ENCODE measurements around the gene ITSN2. TPM values are rescaled to one million over a fixed set of nuclear protein-coding genes. Genes with fewer than 3 reads are reported as not detected.

ITSN2 gene
- total RNA-seq, 1 donor from 2014 or later, result 52.5 TPM

DNA sequence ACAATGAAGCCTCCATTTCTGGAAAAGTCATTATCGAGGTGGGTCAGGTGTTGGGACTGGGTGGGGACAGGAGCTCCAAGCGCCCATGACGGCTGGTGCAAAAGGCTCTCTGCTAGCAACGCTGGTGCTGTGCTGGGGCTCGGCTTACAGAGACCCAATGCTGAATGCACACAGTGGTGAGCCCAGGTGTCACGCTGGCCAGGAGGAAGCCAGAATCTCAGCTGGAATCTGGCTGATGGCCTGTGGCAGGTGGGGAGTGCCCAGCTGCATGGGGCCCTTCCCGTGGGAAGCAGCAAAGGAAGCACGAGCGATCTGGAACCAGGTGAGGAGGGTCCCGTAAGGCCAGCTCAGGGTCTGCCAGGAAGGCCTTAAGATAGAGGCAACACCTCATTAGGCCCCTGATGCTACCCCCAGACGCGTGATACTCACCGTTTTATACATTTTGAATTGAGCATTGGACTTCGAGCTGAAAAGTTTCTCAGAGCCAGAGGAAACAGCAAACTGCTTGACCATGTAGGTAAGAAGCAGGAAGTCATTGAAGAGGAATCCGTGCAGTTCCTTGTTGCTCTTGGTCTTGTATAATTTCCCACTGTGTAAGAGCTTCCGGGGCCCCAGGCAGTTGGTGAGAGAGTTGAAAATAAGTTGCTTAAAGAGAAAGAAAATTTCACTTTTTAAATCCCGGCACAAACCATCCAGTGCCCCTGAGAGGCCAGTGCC is 150.8 kb downstream of the ITSN2 start:
- no peak overlapping the region for H3K4me3 ChIP-seq
- no peaks in the 10 kb centered on the region for H3K4me1 ChIP-seq
- H3K9me3 ChIP-seq, result no peaks in the 10 kb centered on the region
- no peak overlapping the region for H3K27ac ChIP-seq
- peaks cover 0 to 79% of the 10 kb centered on the region in 2 donors for H3K36me3 ChIP-seq
- no peak for TF ChIP-seq POLR2A (IDR thresholded peaks at IDR 0.05)
- no peak for TF ChIP-seq POLR2AphosphoS5 (IDR thresholded peaks at IDR 0.05; ENCODE audit: insufficient read depth in 1 of 2, low read depth in 1 of 2)
- TF ChIP-seq, protein P1, sequence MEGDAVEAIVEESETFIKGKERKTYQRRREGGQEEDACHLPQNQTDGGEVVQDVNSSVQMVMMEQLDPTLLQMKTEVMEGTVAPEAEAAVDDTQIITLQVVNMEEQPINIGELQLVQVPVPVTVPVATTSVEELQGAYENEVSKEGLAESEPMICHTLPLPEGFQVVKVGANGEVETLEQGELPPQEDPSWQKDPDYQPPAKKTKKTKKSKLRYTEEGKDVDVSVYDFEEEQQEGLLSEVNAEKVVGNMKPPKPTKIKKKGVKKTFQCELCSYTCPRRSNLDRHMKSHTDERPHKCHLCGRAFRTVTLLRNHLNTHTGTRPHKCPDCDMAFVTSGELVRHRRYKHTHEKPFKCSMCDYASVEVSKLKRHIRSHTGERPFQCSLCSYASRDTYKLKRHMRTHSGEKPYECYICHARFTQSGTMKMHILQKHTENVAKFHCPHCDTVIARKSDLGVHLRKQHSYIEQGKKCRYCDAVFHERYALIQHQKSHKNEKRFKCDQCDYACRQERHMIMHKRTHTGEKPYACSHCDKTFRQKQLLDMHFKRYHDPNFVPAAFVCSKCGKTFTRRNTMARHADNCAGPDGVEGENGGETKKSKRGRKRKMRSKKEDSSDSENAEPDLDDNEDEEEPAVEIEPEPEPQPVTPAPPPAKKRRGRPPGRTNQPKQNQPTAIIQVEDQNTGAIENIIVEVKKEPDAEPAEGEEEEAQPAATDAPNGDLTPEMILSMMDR (IDR thresholded peaks at IDR 0.05), result no peak
- intact Hi-C loops (cut with DNase I), result no loop called here
- H3K27me3 ChIP-seq, result no peaks in the 10 kb centered on the region
- DNase-seq (ENCODE audit: extremely low spot score in 2 of 2), result no peak

DNA sequence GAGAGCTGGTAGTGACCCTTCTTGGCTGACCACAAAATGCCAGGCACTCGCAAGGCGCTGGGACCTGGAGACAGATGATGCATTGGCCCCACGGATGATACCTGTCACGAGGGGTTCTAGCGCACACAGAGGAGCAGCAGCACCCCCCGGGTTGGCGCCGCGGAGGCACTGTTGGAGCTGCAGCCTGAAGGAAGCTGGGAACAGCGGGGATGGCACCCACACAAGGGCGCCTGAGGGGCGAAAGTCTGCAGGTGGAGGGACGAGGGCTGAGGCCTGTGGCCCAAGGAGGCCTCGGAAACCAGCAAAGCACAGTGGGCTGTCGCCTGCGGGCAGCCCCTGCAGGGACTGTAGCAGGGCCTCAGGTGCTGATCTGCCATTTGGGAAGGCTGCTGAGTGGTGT is 151.8 kb downstream of the ITSN2 start:
- Histone ChIP-seq H3K9me3 (no peaks in the 10 kb centered on the region), H3K27ac (no peak overlapping the region), H3K4me1 (no peaks in the 10 kb centered on the region), H3K27me3 (no peaks in the 10 kb centered on the region), H3K4me3 (no peak overlapping the region), H3K36me3 (peaks cover 0 to 90% of the 10 kb centered on the region in 2 donors)
- intact Hi-C loops (cut with DNase I), result no loop called here
- no peak for DNase-seq (ENCODE audit: extremely low spot score in 2 of 2)
- TF ChIP-seq, protein P1 (IDR thresholded peaks at IDR 0.05), result no peak
- no peak for TF ChIP-seq POLR2AphosphoS5 (IDR thresholded peaks at IDR 0.05; ENCODE audit: insufficient read depth in 1 of 2, low read depth in 1 of 2)
- no peak for TF ChIP-seq POLR2A (IDR thresholded peaks at IDR 0.05)

DNA sequence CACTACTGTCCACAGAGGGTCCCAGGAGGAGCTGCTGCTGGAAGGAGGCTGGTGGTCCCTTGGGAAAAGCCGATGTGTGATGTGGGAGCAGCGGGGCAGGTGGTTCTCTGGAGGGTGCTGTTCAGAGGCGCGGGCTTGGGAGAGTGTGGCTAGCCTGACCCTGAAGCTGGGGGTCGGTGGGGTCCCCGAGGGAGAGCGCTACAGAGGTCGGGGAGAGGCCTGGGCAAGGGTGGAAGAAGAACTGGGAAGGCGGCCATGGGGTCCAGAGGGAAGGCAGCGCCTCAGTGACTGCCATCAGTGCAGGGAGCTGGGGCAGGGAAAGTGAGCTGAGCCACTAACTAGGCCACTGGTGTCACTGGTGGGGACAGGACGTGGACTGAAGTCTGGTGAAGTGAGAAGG is 153.0 kb downstream of the ITSN2 start:
- Histone ChIP-seq H3K9me3 (no peaks in the 10 kb centered on the region), H3K36me3 (peaks cover 0 to 84% of the 10 kb centered on the region in 2 donors), H3K4me1 (no peaks in the 10 kb centered on the region), H3K4me3 (no peak overlapping the region), H3K27ac (no peak overlapping the region), H3K27me3 (no peaks in the 10 kb centered on the region)
- intact Hi-C loops (cut with DNase I), result no loop called here
- TF ChIP-seq POLR2AphosphoS5 (IDR thresholded peaks at IDR 0.05; ENCODE audit: insufficient read depth in 1 of 2, low read depth in 1 of 2) (no peak), POLR2A (IDR thresholded peaks at IDR 0.05) (no peak)
- TF ChIP-seq, protein P1 (IDR thresholded peaks at IDR 0.05), result no peak
- DNase-seq (ENCODE audit: extremely low spot score in 2 of 2), result no peak

DNA sequence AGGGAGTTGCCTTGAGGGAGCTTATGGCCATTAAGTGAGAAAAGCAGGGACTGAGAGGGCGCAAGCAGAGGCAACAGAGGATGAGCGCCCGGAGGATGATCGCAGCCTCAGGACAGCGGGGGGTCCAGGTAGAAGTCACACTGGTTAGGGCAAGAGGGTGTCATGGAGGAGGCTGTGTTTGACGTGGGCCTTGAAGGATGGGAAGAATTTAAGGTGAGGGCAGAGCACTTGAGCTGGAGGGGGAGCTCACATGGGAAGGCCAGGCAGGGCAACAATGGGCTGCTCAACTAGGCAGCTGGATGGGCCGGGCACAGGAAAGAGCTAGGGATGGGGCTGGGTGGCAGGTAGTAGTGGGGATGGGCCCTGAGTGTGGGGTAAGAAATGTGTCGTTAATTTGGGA is 153.6 kb downstream of the ITSN2 start:
- no peaks in the 10 kb centered on the region for H3K4me1 ChIP-seq
- H3K9me3 ChIP-seq, result no peaks in the 10 kb centered on the region
- H3K27me3 ChIP-seq, result no peaks in the 10 kb centered on the region
- H3K4me3 ChIP-seq, result no peak overlapping the region
- peaks cover 0 to 77% of the 10 kb centered on the region in 2 donors for H3K36me3 ChIP-seq
- no peak overlapping the region for H3K27ac ChIP-seq
- intact Hi-C loops (cut with DNase I), result no loop called here
- no peak for TF ChIP-seq POLR2AphosphoS5 (IDR thresholded peaks at IDR 0.05; ENCODE audit: insufficient read depth in 1 of 2, low read depth in 1 of 2)
- no peak for TF ChIP-seq POLR2A (IDR thresholded peaks at IDR 0.05)
- TF ChIP-seq, protein P1 (IDR thresholded peaks at IDR 0.05), result no peak
- DNase-seq (ENCODE audit: extremely low spot score in 2 of 2), result no peak

DNA sequence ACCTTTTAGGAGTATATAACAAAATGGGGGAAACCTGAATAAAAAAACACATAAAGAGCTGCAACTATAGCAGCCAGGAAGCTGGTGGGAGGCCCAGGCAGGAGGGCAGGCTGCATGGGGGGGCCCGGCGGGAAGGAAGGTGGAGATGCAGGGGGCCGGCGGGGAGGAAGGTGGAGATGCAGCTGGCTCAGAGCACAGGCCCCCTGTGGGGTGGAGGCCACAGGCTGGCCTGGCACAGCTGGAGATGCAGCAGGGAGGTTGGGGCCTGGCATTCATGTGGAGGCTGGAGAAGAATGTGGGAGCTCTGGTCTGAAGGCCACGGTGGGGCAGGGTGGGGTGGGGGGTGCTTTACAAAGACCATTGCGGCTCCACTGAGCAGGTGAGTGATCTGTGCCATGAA is 154.1 kb downstream of the ITSN2 start:
- no peak for DNase-seq (ENCODE audit: extremely low spot score in 2 of 2)
- Histone ChIP-seq H3K27ac (no peak overlapping the region), H3K9me3 (no peaks in the 10 kb centered on the region), H3K36me3 (peaks cover 0 to 72% of the 10 kb centered on the region in 2 donors), H3K27me3 (no peaks in the 10 kb centered on the region), H3K4me1 (peaks cover 2% of the 10 kb centered on the region), H3K4me3 (no peak overlapping the region)
- no peak for TF ChIP-seq POLR2AphosphoS5 (IDR thresholded peaks at IDR 0.05; ENCODE audit: insufficient read depth in 1 of 2, low read depth in 1 of 2)
- no peak for TF ChIP-seq POLR2A (IDR thresholded peaks at IDR 0.05)
- TF ChIP-seq, protein P1 (IDR thresholded peaks at IDR 0.05), result no peak
- intact Hi-C loops (cut with DNase I), result no loop called here
